BLaER1 (cell line): ENCODE results near the gene HSD17B8.

ENCODE experiments used
- H3K27ac ChIP-seq: shearing (Covaris generic); formaldehyde crosslinking; 2 replicates; pipeline ENCODE4 v1.8.1; 2022
- H3K27me3 ChIP-seq: shearing (Covaris generic); formaldehyde crosslinking; 2 replicates; pipeline ENCODE4 v1.8.1; 2022
- H3K36me3 ChIP-seq: shearing (Covaris generic); formaldehyde crosslinking; 2 replicates; pipeline ENCODE4 v1.8.1; 2022
- H3K4me1 ChIP-seq: shearing (Covaris generic); formaldehyde crosslinking; 2 replicates; pipeline ENCODE4 v1.8.1; 2022
- H3K4me2 ChIP-seq: shearing (Covaris generic); formaldehyde crosslinking; 2 replicates; pipeline ENCODE4 v1.8.1; 2022
- H3K4me3 ChIP-seq: shearing (Covaris generic); formaldehyde crosslinking; 2 replicates; pipeline ENCODE4 v1.8.1; 2022
- H3K9ac ChIP-seq: shearing (Covaris generic); formaldehyde crosslinking; 2 replicates; pipeline ENCODE4 v1.8.1; 2022
- H3K9me3 ChIP-seq: shearing (Covaris generic); formaldehyde crosslinking; 2 replicates; pipeline ENCODE4 v1.8.1; 2022
- H4K20me1 ChIP-seq: shearing (Covaris generic); formaldehyde crosslinking; 2 replicates; pipeline ENCODE4 v1.8.1; 2022
- Cebpa-rat ChIP-seq: shearing (Covaris generic); IDR thresholded peaks from 2 replicates; pipeline ENCODE4 v1.8.1; 2022

HSD17B8 gene

GRCh38 chr6:33236328-33236727 is 31.9 kb downstream of the HSD17B8 start:
- Histone ChIP-seq H3K9me3 (no peaks in the 10 kb centered on the region), H3K9ac (no peak overlapping the region), H3K27ac (no peak overlapping the region), H3K36me3 (no peaks in the 10 kb centered on the region), H3K4me1 (peaks cover 24% of the 10 kb centered on the region), H3K27me3 (no peaks in the 10 kb centered on the region), H3K4me3 (no peak overlapping the region), H4K20me1 (no peaks in the 10 kb centered on the region), H3K4me2 (peak overlapping the region; percentile 68; the same call in 1 of the 2 replicates)
- no peak for TF ChIP-seq Cebpa-rat

DNA sequence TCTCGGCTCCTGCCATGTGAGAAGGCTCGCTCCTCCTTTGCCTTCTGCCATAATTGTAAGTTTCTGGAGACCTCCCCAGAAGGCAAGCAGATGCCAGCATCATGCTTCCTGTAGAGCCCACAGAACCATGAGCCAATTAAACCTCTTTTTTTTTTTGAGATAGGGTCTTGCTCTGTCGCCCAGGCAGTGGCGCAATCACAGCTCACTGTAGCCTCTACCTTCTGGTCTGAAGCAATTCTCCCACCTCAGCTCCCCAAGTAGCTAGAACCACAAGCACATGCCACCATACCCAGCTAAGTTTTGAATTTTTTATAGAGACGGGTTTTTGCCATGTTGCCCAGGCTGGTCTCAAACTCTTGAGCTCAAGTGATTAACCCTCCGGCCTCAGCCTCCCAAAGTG is 32.4 kb downstream of the HSD17B8 start:
- Histone ChIP-seq H3K27ac (no peak overlapping the region), H3K9me3 (no peaks in the 10 kb centered on the region), H4K20me1 (no peaks in the 10 kb centered on the region), H3K36me3 (no peaks in the 10 kb centered on the region), H3K4me2 (peak overlapping the region; percentile 9; the same call in 1 of the 2 replicates), H3K4me1 (peaks cover 24% of the 10 kb centered on the region), H3K27me3 (no peaks in the 10 kb centered on the region), H3K9ac (no peak overlapping the region), H3K4me3 (no peak overlapping the region)
- TF ChIP-seq Cebpa-rat, result peak; percentile 73

GRCh38 chr6:33237741-33238140 is 33.3 kb downstream of the HSD17B8 start:
- no peaks in the 10 kb centered on the region for H3K27me3 ChIP-seq
- H3K4me1 ChIP-seq, result peaks cover 24% of the 10 kb centered on the region

DNA sequence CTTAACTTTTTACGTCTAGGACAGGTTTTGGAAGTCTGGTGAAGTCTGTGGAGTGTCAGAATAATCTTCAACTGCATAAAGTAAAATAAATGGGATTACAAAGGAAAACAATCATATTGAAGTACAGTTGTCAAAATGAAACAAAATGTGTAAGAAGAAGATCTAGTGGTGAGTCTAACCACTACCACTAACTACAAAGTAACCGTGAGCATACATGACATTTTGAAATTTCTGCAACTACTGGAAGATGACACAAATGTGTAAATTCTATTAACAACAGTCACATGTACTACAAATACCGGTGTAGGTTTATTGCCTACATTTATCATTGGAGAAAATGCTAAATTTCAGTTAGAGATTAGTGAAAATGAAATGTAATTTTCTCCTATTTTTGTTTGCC is 37.5 kb downstream of the HSD17B8 start:
- no peaks in the 10 kb centered on the region for H3K4me1 ChIP-seq
- no peaks in the 10 kb centered on the region for H3K27me3 ChIP-seq
- H3K4me2 ChIP-seq, result no peak overlapping the region
- H3K9ac ChIP-seq, result no peak overlapping the region
- no peaks in the 10 kb centered on the region for H3K36me3 ChIP-seq
- no peak overlapping the region for H3K27ac ChIP-seq
- no peaks in the 10 kb centered on the region for H4K20me1 ChIP-seq
- H3K9me3 ChIP-seq, result no peaks in the 10 kb centered on the region
- H3K4me3 ChIP-seq, result no peak overlapping the region
- no peak for TF ChIP-seq Cebpa-rat

More at GRCh38 chr6:33237741-33238140, 33.3 kb downstream of the HSD17B8 start:
- Histone ChIP-seq H3K36me3 (no peaks in the 10 kb centered on the region), H4K20me1 (no peaks in the 10 kb centered on the region), H3K4me2 (no peak overlapping the region), H3K4me3 (no peak overlapping the region), H3K27ac (no peak overlapping the region), H3K9me3 (no peaks in the 10 kb centered on the region), H3K9ac (no peak overlapping the region)
- no peak for TF ChIP-seq Cebpa-rat

DNA sequence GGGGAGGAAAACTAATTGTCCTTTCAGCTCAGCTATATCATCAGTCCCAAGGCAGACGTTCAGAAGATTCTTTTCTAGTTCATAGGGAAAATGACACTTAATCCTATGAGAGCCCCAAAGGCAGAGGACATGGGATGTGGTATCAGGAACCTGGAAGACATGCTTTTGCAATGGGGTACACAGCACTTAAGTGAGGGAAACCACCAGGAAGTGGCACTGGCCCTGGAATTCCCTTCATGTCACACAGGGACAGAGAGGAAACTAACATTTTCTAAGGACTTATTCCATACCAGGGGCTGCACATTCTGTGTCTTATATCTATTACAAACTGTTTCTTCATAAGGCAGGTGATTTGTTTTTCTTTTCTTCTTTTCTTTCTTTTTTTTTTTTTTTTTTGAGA is 39.0 kb downstream of the HSD17B8 start:
- TF ChIP-seq Cebpa-rat, result no peak
- H3K27me3 ChIP-seq, result no peaks in the 10 kb centered on the region
- no peaks in the 10 kb centered on the region for H3K36me3 ChIP-seq
- no peak overlapping the region for H3K9ac ChIP-seq
- no peaks in the 10 kb centered on the region for H3K4me1 ChIP-seq
- H3K4me3 ChIP-seq, result no peak overlapping the region
- H3K9me3 ChIP-seq, result no peaks in the 10 kb centered on the region
- H4K20me1 ChIP-seq, result no peaks in the 10 kb centered on the region
- H3K27ac ChIP-seq, result no peak overlapping the region
- H3K4me2 ChIP-seq, result no peak overlapping the region

DNA sequence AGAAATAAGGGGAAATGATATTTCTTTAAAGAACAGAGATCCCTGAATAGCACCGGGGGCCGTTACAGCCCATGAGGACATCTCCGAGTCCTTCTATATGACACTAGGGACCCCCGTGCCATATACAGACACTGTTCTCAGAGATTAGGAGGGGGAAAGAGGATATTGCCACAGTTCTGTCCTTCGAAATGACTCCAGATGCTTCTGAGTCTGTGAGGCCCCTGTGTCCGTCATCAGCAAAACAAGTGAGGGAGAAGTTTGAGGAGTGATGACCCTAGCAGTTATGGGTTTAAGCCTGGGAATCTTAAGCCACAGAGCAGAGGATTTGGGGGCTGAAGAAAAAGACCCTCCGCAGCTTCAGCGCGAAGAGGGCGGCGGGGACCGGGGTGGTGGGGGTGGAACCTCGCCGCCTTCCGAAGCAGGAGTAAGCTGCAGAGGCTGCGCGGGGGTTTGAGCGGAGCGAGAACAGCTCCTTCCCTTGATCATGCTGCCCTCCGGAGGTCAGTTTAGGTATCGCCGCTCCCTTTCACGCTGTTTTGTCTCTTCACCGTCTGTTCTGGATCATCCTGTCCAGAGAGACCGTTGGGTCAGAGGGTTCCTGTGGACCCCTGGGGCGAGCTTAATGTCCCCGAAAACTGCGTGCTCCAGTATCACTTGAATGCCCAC is 43.7 kb downstream of the HSD17B8 start:
- Histone ChIP-seq H3K4me2 (peak overlapping the region; percentile 96), H3K27me3 (no peaks in the 10 kb centered on the region), H3K4me3 (peak overlapping the region; percentile 71), H3K9ac (peak overlapping the region; percentile 87), H4K20me1 (no peaks in the 10 kb centered on the region), H3K36me3 (peaks cover 23% of the 10 kb centered on the region), H3K4me1 (peaks cover 20% of the 10 kb centered on the region), H3K9me3 (no peaks in the 10 kb centered on the region), H3K27ac (peak overlapping the region; percentile 87)
- no peak for TF ChIP-seq Cebpa-rat

- Histone ChIP-seq H3K9ac (peak overlapping the region; percentile 87), H3K4me3 (peak overlapping the region; percentile 71), H3K4me1 (peaks cover 20% of the 10 kb centered on the region), H4K20me1 (no peaks in the 10 kb centered on the region), H3K36me3 (peaks cover 23% of the 10 kb centered on the region), H3K4me2 (peak overlapping the region; percentile 96), H3K27me3 (no peaks in the 10 kb centered on the region), H3K9me3 (no peaks in the 10 kb centered on the region), H3K27ac (peak overlapping the region; percentile 87)
- TF ChIP-seq Cebpa-rat, result no peak
These were observed 44.1 kb downstream of the HSD17B8 start for GRCh38 chr6:33248643-33248931.

- Histone ChIP-seq H3K9me3 (no peaks in the 10 kb centered on the region), H3K9ac (peak overlapping the region; percentile 87), H3K36me3 (peaks cover 25% of the 10 kb centered on the region), H4K20me1 (no peaks in the 10 kb centered on the region), H3K4me2 (peak overlapping the region; percentile 96), H3K27ac (peak overlapping the region; percentile 90), H3K4me3 (peak overlapping the region; percentile 71), H3K27me3 (no peaks in the 10 kb centered on the region), H3K4me1 (peaks cover 20% of the 10 kb centered on the region)
- TF ChIP-seq Cebpa-rat, result no peak
These were observed 44.7 kb downstream of the HSD17B8 start for GRCh38 chr6:33248932-33249731.

DNA sequence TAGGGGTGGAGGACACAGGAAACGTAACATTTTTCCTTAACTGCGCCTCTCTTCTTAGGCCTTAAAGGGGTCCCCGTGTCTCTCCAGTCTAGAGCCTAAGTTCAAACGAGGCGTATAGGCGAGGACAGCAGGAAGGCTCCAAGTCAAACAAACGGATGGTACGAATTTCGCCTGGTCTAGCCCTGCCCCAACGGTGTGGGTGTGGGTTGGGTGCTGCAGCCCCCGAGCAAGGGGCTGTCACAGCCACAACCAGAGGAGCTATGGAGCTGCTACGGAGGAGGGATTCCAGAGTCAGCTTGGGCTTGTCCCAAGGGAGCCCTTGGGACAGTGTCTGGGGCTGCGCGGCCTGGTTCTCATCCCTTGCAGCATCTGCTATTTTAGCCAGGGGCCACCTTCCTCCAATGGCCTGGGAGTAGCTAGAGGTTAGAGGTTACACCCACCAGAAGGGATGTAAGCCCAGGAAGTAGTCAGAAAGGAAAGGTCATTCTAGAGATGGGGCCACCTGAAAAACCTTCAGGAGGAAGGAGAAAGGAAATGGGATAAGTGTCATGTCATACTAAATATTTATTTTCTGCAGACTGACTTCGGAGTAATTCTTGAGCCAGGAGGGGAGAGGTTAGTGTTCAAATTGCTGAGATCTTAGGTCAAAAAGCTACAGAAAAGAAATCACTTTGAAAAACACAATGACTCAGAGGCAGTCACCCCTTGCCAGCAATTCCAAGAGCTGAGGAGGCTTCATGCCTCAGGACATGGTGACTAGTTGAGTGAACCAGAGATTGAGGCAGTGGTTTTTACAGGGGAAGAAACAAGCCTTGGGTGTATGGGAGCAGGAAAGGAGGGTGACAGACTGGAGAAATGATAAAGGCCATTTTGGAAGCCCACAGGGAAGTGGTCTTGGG is 45.5 kb downstream of the HSD17B8 start:
- H3K36me3 ChIP-seq, result peaks cover 33% of the 10 kb centered on the region
- peak overlapping the region; percentile 71 for H3K4me3 ChIP-seq
- H3K9me3 ChIP-seq, result no peaks in the 10 kb centered on the region
- H3K27ac ChIP-seq, result peak overlapping the region; percentile 90
- no peaks in the 10 kb centered on the region for H4K20me1 ChIP-seq
- H3K27me3 ChIP-seq, result no peaks in the 10 kb centered on the region
- peak overlapping the region; percentile 87 for H3K9ac ChIP-seq
- peak overlapping the region; percentile 96 for H3K4me2 ChIP-seq
- no peak for TF ChIP-seq Cebpa-rat
- H3K4me1 ChIP-seq, result peaks cover 20% of the 10 kb centered on the region
